ENCODE measurements around the gene PRKCE.
A peak's percentile ranks its signal among the peaks of the same experiment; 100 is the strongest.

Gene PRKCE

GRCh38 chr2:46016091-46016490 lies 364.6 kb downstream of the PRKCE start:
- no peak for DNase-seq (ENCODE audit: low spot score)

GRCh38 chr2:46018773-46019591 lies 367.5 kb downstream of the PRKCE start:
- DNase-seq (ENCODE audit: low spot score) = no peak

GRCh38 chr2:46020416-46020815 lies 368.9 kb downstream of the PRKCE start:
- DNase-seq (ENCODE audit: low spot score) = peak; percentile 23

- DNase-seq (ENCODE audit: low spot score) = no peak
Observed at GRCh38 chr2:46023165-46023854, 371.8 kb downstream of the PRKCE start.

GRCh38 chr2:46024146-46024779 lies 372.8 kb downstream of the PRKCE start:
- DNase-seq (ENCODE audit: low spot score) = no peak

- no peak for DNase-seq (ENCODE audit: low spot score)
Observed at GRCh38 chr2:46025081-46025480, 373.6 kb downstream of the PRKCE start.

- DNase-seq (ENCODE audit: low spot score) = no peak
Observed at GRCh38 chr2:46025676-46026075, 374.2 kb downstream of the PRKCE start.

- DNase-seq (ENCODE audit: low spot score) = no peak
Observed at GRCh38 chr2:46026431-46026830, 375.0 kb downstream of the PRKCE start.

GRCh38 chr2:46029332-46029811 lies 377.9 kb downstream of the PRKCE start:
- DNase-seq (ENCODE audit: low spot score) = no peak

- no peak for DNase-seq (ENCODE audit: low spot score)
Observed at GRCh38 chr2:46030330-46030729, 378.9 kb downstream of the PRKCE start.

- DNase-seq (ENCODE audit: low spot score) = peak; percentile 61
Observed at GRCh38 chr2:46032161-46032813, 380.8 kb downstream of the PRKCE start.

- DNase-seq (ENCODE audit: low spot score) = no peak
Observed at GRCh38 chr2:46032996-46033395, 381.5 kb downstream of the PRKCE start.

GRCh38 chr2:46034535-46034934 lies 383.1 kb downstream of the PRKCE start:
- no peak for DNase-seq (ENCODE audit: low spot score)

- DNase-seq (ENCODE audit: low spot score) = peak; percentile 96
Observed at GRCh38 chr2:46036929-46037328, 385.5 kb downstream of the PRKCE start.

GRCh38 chr2:46039543-46040303 lies 388.2 kb downstream of the PRKCE start:
- DNase-seq (ENCODE audit: low spot score) = no peak

GRCh38 chr2:46040563-46041155 lies 389.2 kb downstream of the PRKCE start:
- DNase-seq (ENCODE audit: low spot score) = no peak

- peak; percentile 28 for DNase-seq (ENCODE audit: low spot score)
Observed at GRCh38 chr2:46041434-46041833, 390.0 kb downstream of the PRKCE start.

GRCh38 chr2:46042207-46042637 lies 390.7 kb downstream of the PRKCE start:
- no peak for DNase-seq (ENCODE audit: low spot score)

GRCh38 chr2:46042711-46043110 lies 391.2 kb downstream of the PRKCE start:
- DNase-seq (ENCODE audit: low spot score) = no peak

GRCh38 chr2:46045888-46046287 lies 394.4 kb downstream of the PRKCE start:
- DNase-seq (ENCODE audit: low spot score) = no peak

- DNase-seq (ENCODE audit: low spot score) = no peak
Observed at GRCh38 chr2:46047290-46047689, 395.8 kb downstream of the PRKCE start.

Measured in AG08395 (cell line).